GM12874 (cell line): Measurements from ENCODE around the gene RAI1.

ENCODE experiments used
- CTCF ChIP-seq: IDR thresholded peaks from 2 replicates; pipeline ENCODE4 v1.5.1; 2011; ENCODE audit warnings: low read depth, mild to moderate bottlenecking, control low read depth, low read length, moderate library complexity; ENCODE audit not compliant: insufficient read depth

The RAI1 gene

DNA sequence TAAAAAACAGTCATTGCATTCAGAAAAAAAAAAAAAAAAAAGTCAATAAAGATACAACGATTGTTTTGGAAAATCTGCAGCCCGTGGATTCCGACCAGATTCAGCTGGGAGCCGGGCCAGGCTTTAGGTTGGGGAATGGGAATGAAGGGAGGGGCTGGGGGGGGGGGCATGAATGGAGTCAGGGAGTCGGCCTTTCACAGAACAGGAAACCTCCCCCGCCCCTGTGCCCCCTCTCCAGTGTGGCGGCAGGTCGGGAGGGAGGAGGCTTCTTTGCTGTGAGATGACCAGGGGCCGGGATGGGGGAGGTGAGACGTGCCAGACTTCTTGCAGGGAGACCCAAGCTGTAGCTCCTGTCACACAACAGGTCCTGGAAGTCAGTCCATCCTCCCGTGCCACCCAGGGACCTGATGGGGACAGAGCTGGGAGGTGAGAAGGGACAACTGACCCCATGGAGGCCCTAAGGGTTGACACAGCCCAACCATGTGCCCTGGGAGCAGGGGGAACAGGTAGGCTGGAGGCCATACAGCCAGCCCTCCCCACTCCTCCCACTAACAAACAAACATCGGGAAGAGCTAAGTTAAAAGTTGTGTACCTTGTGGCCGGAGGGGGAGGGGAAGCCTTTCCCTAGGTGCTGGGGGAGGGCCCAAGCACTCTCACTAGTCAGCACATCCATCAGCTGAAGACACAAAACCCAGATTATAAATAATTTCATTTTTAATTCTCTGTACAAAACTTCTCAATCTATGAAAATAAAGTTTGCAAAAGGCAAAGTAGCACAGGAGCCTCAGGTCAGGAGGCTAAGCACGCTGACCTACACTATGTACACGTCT is 130.3 kb downstream of the RAI1 start:
- no peak for TF ChIP-seq CTCF

GRCh38 chr17:17812211-17813054 is 131.2 kb downstream of the RAI1 start:
- TF ChIP-seq CTCF, result peak; percentile 99

- no peak for TF ChIP-seq CTCF
These were observed 131.9 kb downstream of the RAI1 start for GRCh38 chr17:17813055-17813724.

- no peak for TF ChIP-seq CTCF
These were observed 132.5 kb downstream of the RAI1 start for GRCh38 chr17:17813725-17814095.

- TF ChIP-seq CTCF, result no peak
These were observed 133.2 kb downstream of the RAI1 start for GRCh38 chr17:17814162-17815061.

GRCh38 chr17:17815062-17815406 is 133.8 kb downstream of the RAI1 start:
- TF ChIP-seq CTCF, result no peak
